ENCODE data around the gene OR51E1.

- TF ChIP-seq EZH2phosphoT487 (IDR thresholded peaks at IDR 0.05; ENCODE audit: insufficient read depth, low read depth): no peak
- no peak for TF ChIP-seq EZH2 (IDR thresholded peaks at IDR 0.05; ENCODE audit: insufficient read depth, poor library complexity, severe bottlenecking)
Measured at GRCh38 chr11:4664183-4664582, 20.4 kb downstream of the OR51E1 start.
